Measurements from ENCODE around the gene SPATA3.
A peak's percentile ranks its signal among the peaks of the same experiment; 100 is the strongest.

SPATA3 gene

GRCh38 chr2:231032575-231033140 is 36.7 kb downstream of the SPATA3 start:
- DNase-seq: no peak

GRCh38 chr2:231033147-231034132 is 37.5 kb downstream of the SPATA3 start:
- no peak for DNase-seq

GRCh38 chr2:231034291-231034882 is 38.5 kb downstream of the SPATA3 start:
- no peak for DNase-seq

- no peak for DNase-seq
These were observed 40.2 kb downstream of the SPATA3 start for GRCh38 chr2:231036131-231036530.

- no peak for DNase-seq
These were observed 40.7 kb downstream of the SPATA3 start for GRCh38 chr2:231036578-231037106.

- no peak for DNase-seq
These were observed 41.3 kb downstream of the SPATA3 start, which contains the start of gene C2orf72 for GRCh38 chr2:231037202-231037730. Gene C2orf72 (plus strand): TSS chr2:231037523. CDS start chr2:231037566, 43 bp downstream.

GRCh38 chr2:231037731-231038482 is 42.0 kb downstream of the SPATA3 start:
- peak; percentile 16 for DNase-seq

- DNase-seq: no peak
These were observed 42.8 kb downstream of the SPATA3 start for GRCh38 chr2:231038483-231039293.

GRCh38 chr2:231039294-231039664 is 43.4 kb downstream of the SPATA3 start:
- DNase-seq: no peak

- DNase-seq: no peak
These were observed 44.0 kb downstream of the SPATA3 start for GRCh38 chr2:231039821-231040364.

- DNase-seq: no peak
These were observed 45.3 kb downstream of the SPATA3 start for GRCh38 chr2:231041061-231041689.

GRCh38 chr2:231043796-231044195 is 47.9 kb downstream of the SPATA3 start:
- DNase-seq: no peak

GRCh38 chr2:231046916-231047273 is 51.0 kb downstream of the SPATA3 start:
- no peak for DNase-seq

GRCh38 chr2:231047274-231047922 is 51.5 kb downstream of the SPATA3 start:
- DNase-seq: no peak

GRCh38 chr2:231047923-231048915 is 52.3 kb downstream of the SPATA3 start:
- DNase-seq: no peak

- DNase-seq: no peak
These were observed 53.5 kb downstream of the SPATA3 start for GRCh38 chr2:231049286-231050017.

GRCh38 chr2:231050018-231050901 is 54.3 kb downstream of the SPATA3 start:
- no peak for DNase-seq

All from EL (cell line).